Fibroblast of upper back skin (primary cell): ENCODE results near the gene MXD3.
A peak's percentile ranks its signal among the peaks of the same experiment; 100 is the strongest.
"Not testable (repeated sequence)": the region's sequence is repeated elsewhere in the genome, so short reads cannot be mapped to it uniquely, and the experiment has no call there.

Experiments used
- DNase-seq: peaks from one replicate; pipeline ENCODE4 v3.0.0-alpha.2; 2013

Gene MXD3

DNA sequence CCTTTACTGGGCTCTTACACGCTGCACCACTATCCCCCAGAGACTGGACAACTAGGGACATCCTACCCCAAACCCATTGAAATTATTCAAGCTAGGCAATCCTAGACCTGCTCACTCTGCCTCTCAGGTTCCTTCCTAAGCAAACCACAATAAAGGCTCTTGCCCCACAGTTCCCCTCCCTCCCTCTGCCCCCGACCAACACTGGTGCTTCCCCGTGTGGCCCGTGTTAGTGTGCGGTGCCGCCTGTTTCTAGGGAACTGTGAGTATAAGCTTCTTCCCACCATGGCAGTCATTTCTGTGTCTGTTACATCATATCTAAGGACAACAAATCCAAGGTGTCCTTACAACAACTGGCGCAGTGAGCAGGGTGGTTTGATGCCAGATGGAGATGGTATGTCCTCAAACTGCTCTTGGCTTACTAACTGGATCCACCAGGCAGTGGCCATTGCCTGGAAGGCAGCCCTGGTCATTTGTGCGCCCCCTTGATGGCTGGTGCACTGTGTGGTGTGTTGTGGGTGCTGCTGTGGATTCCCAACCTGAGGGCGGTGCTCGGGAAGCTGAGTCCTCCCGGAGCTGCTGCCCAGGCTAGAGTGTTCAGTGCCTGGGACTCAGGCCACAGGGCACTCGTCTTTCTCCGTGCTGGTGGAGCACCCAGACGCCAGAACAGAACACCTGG is 8.4 kb upstream of the MXD3 start:
- DNase-seq: no peak

DNA sequence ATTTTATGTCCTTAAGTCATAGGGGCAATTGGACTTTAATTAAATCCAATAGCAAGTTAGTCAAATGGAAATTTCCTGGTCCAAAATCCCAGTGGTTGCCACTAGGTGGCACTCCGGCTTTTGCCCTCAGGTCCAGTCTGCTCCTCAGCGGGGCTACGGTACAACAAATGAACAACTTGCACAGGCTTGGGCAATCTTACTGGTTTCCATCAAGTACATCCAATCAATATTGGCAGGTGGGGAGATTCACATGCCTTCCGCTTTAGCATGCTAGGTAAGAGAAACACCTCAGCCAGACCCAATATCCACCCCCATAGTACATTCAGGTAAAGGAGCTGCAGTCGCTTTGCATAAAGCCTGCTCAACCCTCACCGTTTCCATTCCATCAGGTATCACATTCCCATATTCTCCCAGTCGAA is 6.3 kb upstream of the MXD3 start:
- peak; percentile 73 for DNase-seq

DNA sequence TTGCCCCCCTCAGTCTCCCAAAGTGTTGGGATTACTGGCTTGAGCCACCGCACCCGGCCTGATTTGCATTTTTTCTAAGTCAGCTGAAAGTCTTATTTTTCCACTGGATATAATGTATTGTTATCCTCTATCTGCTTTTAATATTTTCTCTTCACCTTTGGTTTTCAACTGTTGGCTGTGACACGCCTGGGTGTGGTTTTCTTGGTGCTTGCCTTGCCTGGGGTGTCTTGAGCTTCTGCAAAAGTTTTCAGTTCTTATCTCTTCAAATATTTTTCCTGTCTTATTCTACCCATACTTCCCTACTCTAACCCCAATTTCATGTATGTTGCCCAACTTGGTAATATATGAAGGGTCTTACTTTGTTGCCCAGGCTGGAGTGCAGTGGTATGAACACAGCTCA is 4.3 kb upstream of the MXD3 start:
- no peak for DNase-seq

GRCh38 chr5:177315411-177315810 is 3.7 kb upstream of the MXD3 start:
- no peak for DNase-seq

DNA sequence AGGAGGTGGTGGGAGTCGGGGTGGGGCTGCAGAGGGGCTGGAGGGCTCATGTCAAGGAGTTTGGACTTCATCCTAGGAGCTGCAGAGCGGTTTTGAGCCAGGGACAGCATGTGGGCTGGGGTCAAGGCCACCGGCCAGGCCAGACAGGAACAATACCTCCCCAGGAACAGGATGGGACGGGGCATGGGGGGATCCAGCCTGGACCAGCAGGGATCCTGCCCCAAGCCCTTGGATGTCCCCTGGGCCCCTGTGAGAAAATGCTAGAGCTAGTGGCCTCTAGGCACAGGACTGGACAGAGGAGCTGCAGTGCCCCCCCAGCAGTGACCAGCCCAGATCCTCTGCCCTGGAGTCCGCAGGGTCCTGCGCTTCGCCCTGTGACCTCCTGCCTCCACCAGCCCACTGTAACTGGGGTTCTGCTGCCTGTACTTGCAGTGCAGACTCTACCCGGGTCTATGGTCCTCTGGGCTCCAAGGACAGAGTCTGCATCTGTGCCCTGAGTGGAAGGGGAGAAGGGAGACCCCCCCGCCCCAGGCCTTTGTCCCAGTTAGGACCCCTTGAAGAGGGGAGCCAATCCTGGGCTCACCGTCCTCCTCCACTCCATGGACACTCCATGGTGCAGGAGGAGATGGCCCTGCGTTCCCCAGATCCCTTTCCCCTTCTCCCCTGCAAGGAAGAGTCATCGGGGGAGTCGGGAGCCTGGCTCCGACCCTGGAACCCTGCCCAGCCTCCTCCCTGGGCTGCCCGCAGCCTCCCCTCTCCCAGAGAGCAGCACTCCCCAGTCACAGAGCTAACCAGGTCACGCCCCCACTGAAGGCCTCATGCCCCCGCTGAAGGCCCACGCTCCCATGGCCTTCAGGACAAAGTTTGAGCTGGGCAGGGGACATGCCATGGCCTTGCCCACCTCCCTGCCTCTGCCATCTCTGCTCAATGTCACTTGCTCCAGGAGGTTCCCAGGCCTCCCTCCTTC is 3.0 kb upstream of the MXD3 start:
- no peak for DNase-seq

DNA sequence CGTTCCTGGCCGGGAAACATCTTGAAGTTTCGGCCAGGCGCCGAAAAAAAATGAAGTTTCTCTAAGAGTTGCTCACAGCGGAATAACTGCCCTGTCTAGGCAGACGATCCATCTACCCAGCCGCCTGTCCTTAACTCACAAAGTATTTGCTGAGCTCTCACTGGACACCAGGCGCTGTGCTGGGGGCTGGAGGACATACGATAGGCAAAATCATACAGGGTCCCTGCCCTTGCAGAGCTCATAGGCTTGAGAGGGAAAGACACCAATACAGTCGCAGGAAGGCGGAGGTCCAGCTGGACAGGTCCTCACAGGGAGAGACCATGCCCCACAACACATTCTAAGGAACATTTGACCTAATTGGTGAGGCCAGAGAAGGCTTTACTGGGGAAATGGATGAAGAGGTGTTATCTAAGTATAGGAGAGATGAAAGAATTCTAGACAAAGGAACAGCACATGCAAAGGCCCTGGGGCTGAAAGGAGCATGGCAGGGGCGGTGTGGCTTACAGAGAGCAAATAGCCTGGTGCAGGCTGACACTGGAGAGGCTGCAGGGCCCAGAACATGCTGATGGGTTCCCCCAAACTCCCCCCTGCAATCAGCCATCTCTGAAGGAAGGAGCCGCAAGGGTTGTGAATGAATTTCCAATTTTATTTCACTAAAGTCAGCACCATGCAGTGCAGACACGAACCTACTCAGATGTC is 2.0 kb upstream of the MXD3 start:
- no peak for DNase-seq

- DNase-seq: no peak
Measured at GRCh38 chr5:177312649-177313181, 1.0 kb upstream of the MXD3 start.

DNA sequence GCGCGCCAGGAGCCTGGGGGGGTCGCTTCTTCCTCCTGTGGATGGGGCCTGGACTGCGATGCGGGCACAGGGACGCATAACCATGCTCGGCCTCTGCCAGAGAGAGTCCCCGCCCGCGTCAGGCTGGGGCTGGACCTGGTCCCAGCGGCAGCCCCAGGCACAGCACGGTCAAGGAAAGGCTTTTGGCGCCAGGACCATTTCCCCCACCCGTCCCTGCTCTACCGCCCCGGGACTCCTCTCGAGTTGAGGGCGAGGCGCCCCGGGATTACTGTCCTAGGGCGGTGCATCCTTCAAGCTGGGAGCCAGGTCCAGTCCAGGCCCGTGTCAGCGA is 341 bp downstream of the MXD3 start:
- no peak for DNase-seq

GRCh38 chr5:177310757-177311391 is 824 bp downstream of the MXD3 start:
- DNase-seq: no peak

- no peak for DNase-seq
Measured at GRCh38 chr5:177310332-177310731, 1.4 kb downstream of the MXD3 start.

GRCh38 chr5:177309351-177310191 is 2.1 kb downstream of the MXD3 start:
- DNase-seq: peak; percentile 56

DNA sequence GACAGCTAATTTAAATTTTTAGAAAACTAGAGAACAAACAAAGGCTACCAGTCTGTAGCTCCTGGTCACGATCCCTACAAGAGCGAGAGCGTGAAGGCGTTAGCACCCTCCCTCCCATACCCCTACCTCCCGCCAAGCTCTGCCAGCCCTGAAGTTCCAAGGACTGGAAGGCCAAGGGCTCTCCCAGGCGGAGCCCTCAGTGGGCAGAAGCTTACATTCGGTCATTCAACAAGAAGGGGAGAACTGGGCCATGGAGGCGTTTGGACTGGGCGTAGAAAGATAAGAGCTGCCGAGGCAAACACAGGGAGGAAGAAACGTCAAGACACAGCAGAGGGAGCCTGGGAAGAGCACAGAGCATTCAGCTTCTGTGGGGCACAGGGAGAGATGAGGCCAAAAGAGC is 3.0 kb downstream of the MXD3 start:
- no peak for DNase-seq

DNA sequence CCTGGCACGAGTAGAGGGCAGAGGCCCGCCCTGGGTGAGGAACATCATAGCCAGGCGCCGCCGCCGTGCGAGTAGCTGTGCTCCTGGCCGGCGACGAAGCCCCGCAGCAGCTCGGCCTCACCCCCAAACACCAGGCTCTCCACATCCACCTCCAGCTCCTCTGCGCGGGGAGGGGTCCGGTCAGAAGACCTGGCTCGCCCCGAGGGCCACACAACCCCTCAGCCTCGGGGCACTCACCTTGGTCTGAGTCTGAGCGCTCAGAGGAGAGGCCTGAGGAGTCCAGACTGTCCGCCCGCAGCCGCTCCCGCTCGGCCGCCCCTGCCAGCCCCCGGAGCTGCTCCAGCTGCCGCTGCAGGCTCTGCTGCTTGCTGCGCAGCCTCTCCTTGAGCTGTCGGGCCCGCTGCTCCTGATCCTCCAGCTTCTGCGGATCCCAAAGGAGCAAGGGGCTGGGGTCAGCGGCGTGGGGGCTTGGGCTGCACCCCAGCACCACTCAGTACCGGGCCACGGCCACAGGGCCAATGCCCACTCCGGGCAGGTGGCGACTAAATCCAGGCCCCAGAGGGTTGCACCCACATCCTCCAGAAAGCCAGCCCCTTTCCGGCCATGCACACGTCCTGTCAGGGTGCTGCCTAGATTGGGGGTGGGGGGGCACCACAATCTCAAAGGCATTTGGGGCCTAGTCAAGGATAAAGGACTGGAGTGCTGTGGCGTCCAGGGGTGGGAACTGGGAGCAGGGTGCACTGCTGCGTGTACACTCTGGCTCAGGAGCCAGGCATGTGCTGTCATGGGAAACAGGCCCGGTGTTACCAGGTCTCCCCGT is 3.9 kb downstream of the MXD3 start:
- no peak for DNase-seq

DNA sequence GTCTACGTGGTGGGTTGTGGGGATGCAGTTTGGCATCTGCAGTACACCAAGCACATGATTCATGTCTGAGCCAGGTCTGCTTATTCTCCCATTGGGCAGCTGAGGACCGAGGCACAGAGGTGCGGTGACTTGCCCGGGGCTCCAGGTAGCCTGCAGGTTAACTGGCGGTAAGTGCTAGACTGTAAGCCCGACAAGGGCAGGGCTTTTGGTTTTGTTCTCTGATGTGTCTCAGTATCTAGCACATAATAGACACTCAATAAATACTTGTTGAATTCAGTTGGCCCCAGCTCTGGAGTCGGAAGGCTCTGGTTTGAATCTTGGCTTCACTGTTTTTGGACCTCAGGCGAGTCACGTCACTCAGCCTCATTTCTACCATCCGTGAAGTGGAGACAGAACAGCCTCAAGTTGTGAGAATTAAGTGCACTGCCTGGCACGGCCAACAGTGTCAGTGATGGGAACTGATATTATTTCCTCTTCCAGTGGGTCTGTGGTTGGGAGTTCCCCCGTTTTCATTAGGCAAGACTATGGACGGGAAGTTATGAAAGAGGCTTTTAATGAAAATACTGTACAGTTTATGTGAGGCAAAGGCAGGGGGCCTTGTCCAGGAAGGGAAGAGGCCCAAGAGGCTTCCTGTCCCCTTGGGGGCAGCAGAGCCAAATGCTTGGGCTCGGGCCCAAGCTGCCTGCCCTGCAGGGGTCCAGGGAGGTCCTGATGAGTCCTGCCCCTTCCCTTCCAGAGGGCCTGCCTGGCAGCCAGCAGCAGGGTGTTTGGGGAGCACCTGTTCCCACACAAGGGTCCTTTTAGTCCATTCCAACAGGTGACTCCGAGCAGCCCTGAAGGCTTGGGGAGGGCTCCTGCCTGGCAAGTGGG is 4.8 kb downstream of the MXD3 start:
- no peak for DNase-seq

DNA sequence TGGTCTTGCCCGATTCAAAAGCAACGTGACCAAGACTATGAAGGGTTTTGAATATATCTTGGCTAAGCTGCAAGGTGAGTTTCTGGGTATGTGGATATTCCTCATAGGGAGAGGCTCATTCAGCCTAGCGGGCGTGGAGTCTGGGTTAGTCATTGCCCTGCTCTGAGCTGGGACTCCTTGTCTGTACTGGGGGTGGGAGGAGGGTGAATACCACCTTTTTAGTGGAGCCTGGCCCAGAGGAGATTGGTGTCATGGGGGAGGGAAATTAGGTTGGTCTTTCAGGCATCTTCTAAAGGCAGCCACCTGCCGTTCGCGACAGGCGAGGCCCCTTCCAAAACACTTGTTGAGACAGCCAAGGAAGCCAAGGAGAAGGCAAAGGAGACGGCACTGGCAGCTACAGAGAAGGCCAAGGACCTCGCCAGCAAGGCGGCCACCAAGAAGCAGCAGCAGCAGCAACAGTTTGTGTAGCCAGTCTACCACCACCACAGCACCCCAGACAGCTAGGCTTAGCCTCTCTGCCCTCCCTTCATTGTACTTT is 5.5 kb downstream of the MXD3 start:
- not testable (repeated sequence) for DNase-seq

- DNase-seq: no peak
Measured at GRCh38 chr5:177304392-177305119, 7.1 kb downstream of the MXD3 start.

GRCh38 chr5:177303925-177304391 is 7.7 kb downstream of the MXD3 start:
- DNase-seq: no peak

GRCh38 chr5:177303121-177303924 is 8.4 kb downstream of the MXD3 start, which contains the start of the genes PRELID1 and RAB24:
Gene PRELID1, plus strand, starts transcription at chr5:177303799. Its CDS starts 187 bp downstream, at chr5:177303986.
Gene RAB24, minus strand, starts transcription at chr5:177303719. Its CDS starts 431 bp downstream, at chr5:177303288.
- peak; percentile 79 for DNase-seq
